Smooth muscle cell (in vitro differentiated cells): ENCODE data around the gene SLC25A26. TPM values are rescaled to one million over a fixed set of nuclear protein-coding genes. Genes with fewer than 3 reads are reported as not detected.

Experiments
- DNase-seq: peaks from one replicate; lab custom pipeline; 2025; ENCODE audit not compliant: unreplicated experiment; lab: John Stamatoyannopoulos, UW
- H2AFZ ChIP-seq: fragments of 200-600 bp; sonication (generic); 2 replicates; pipeline ENCODE4 v1.6.0; 2016; ENCODE audit warnings: antibody characterized with exemption, low read depth, mild to moderate bottlenecking
- H3F3A ChIP-seq: fragments of 200-600 bp; sonication (generic); 2 replicates; pipeline ENCODE4 v1.6.0; 2017; ENCODE audit warnings: antibody characterized with exemption, low read depth
- H3K27ac ChIP-seq: fragments of 200-600 bp; sonication (generic); 2 replicates; pipeline ENCODE4 v1.5.1; 2016; ENCODE audit warnings: low read depth, mild to moderate bottlenecking
- H3K27me3 ChIP-seq: fragments of 200-600 bp; sonication (generic); 2 replicates; pipeline ENCODE4 v1.6.1; 2016; ENCODE audit warnings: low read depth, mild to moderate bottlenecking
- H3K36me3 ChIP-seq: fragments of 200-600 bp; sonication (generic); 2 replicates; pipeline ENCODE4 v1.5.1; 2016; ENCODE audit warnings: low read depth
- H3K4me1 ChIP-seq: fragments of 200-600 bp; sonication (generic); 2 replicates; pipeline ENCODE4 v1.5.1; 2016; ENCODE audit warnings: low read depth
- H3K4me2 ChIP-seq: fragments of 200-600 bp; sonication (generic); 2 replicates; pipeline ENCODE4 v1.6.0; 2016; ENCODE audit warnings: mild to moderate bottlenecking
- H3K4me3 ChIP-seq: fragments of 200-600 bp; sonication (generic); 2 replicates; pipeline ENCODE4 v1.5.1; 2016; ENCODE audit warnings: mild to moderate bottlenecking
- H3K79me2 ChIP-seq: fragments of 200-600 bp; sonication (generic); 2 replicates; pipeline ENCODE4 v1.6.0; 2016; ENCODE audit warnings: low read depth, mild to moderate bottlenecking
- H3K9ac ChIP-seq: fragments of 200-600 bp; sonication (generic); 2 replicates; pipeline ENCODE4 v1.6.0; 2016; ENCODE audit warnings: low read depth
- H3K9me3 ChIP-seq: fragments of 200-600 bp; sonication (generic); replicated peaks from 2 replicates; pipeline ENCODE4 v1.5.1; 2016; ENCODE audit warnings: low read depth
- H4K20me1 ChIP-seq: fragments of 200-600 bp; sonication (generic); 2 replicates; pipeline ENCODE4 v1.6.0; 2016; ENCODE audit warnings: low read depth
- WGBS: methylation state at CpG from one replicate; pipeline ENCODE4 v1.1.7; 2016; ENCODE audit warnings: low lambda C conversion rate; 5-methylcytosine and 5-hydroxymethylcytosine counted together
- polyA plus RNA-seq: library from polyadenylated mRNA; unstranded; fragments of >200 nt; fragmentation: Nextera tagmentation; extraction: Ambion mirVana; gene quantifications from 2 replicates; pipeline ENCODE4 v1.2.1, GENCODE V29; 2016
- total RNA-seq: library from RNA; depleted of rRNA; stranded (reverse); fragments of >200 nt; gene quantifications from 2 replicates; pipeline ENCODE4 v1.2.3, GENCODE V29; 2014
- TF ChIP-seq, protein P1 (sequence below): fragments of 200-600 bp; sonication (generic); IDR thresholded peaks from 2 replicates; pipeline ENCODE4 v1.5.1; 2017; ENCODE audit warnings: borderline replicate concordance, mild to moderate bottlenecking, antibody characterized with exemption; ENCODE audit not compliant: insufficient read depth, poor library complexity, severe bottlenecking

SLC25A26 gene
- total and polyA plus RNA-seq, 2 experiments from 2014 or later: 8.9 to 18.9 TPM

DNA sequence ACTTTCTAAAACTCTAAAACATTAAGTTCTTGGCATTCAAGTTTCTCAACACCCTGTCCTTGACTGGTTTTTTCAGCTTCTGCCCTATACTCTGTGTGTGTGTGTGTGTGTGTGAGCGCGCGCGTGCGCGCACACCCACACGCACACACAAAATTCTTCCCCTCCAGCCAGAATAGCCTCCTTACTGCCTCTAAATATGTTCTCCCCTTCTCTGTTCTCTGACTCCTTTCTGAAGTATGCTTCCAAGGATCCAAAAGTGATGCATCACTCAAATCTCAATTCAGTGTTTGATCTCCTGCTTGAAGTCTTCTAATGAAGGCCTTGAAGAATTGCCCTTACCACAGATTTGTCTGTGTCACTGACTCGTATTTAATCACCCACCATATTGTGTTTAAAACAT lies 129.8 kb downstream of the SLC25A26 start:
- 89% methylated on average over 8 of the region's 8 CpGs for WGBS
- H3K27me3 ChIP-seq: no peaks in the 10 kb centered on the region

DNA sequence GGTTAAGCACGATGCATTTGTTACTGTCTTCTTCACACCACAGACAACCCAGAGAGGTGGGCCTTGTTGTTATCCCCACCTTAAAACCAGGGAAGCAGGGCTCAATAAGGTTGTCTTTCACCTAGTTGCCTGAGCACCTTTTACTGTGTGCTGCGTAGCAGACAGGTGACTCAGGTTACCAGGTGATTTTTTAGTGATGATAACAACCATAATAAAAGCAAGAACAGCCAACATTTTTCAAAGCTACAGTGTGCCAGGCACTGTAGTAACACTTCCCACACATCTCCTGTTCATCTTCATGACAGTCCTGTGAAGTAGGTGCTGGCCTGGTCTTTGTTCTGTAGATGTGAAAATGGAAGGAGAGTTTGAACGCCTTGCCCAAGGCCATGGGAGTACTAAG lies 132.2 kb downstream of the SLC25A26 start:
- Histone ChIP-seq H3K9me3 (no peaks in the 10 kb centered on the region), H3K36me3 (peaks cover 1% of the 10 kb centered on the region), H3K4me2 (no peak overlapping the region), H3K4me1 (no peaks in the 10 kb centered on the region), H3K79me2 (no peaks in the 10 kb centered on the region), H3K9ac (no peak overlapping the region), H3K4me3 (no peak overlapping the region), H3F3A (no peaks in the 10 kb centered on the region), H3K27ac (no peak overlapping the region), H3K27me3 (no peaks in the 10 kb centered on the region), H2AFZ (no peak overlapping the region), H4K20me1 (no peaks in the 10 kb centered on the region)
- DNase-seq: no peak
- TF ChIP-seq, protein P1, sequence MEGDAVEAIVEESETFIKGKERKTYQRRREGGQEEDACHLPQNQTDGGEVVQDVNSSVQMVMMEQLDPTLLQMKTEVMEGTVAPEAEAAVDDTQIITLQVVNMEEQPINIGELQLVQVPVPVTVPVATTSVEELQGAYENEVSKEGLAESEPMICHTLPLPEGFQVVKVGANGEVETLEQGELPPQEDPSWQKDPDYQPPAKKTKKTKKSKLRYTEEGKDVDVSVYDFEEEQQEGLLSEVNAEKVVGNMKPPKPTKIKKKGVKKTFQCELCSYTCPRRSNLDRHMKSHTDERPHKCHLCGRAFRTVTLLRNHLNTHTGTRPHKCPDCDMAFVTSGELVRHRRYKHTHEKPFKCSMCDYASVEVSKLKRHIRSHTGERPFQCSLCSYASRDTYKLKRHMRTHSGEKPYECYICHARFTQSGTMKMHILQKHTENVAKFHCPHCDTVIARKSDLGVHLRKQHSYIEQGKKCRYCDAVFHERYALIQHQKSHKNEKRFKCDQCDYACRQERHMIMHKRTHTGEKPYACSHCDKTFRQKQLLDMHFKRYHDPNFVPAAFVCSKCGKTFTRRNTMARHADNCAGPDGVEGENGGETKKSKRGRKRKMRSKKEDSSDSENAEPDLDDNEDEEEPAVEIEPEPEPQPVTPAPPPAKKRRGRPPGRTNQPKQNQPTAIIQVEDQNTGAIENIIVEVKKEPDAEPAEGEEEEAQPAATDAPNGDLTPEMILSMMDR: no peak
- 94% methylated on average over 3 of the region's 3 CpGs for WGBS

More for the DNA sequence above, 129.8 kb downstream of the SLC25A26 start:
- Histone ChIP-seq H3K27ac (no peak overlapping the region), H3K79me2 (no peaks in the 10 kb centered on the region), H3F3A (no peaks in the 10 kb centered on the region), H3K9ac (no peak overlapping the region), H3K36me3 (peaks cover 5% of the 10 kb centered on the region), H3K4me1 (no peaks in the 10 kb centered on the region), H2AFZ (no peak overlapping the region), H4K20me1 (no peaks in the 10 kb centered on the region), H3K4me2 (no peak overlapping the region), H3K4me3 (no peak overlapping the region), H3K9me3 (no peaks in the 10 kb centered on the region)
- TF ChIP-seq, protein P1: no peak
- no peak for DNase-seq

DNA sequence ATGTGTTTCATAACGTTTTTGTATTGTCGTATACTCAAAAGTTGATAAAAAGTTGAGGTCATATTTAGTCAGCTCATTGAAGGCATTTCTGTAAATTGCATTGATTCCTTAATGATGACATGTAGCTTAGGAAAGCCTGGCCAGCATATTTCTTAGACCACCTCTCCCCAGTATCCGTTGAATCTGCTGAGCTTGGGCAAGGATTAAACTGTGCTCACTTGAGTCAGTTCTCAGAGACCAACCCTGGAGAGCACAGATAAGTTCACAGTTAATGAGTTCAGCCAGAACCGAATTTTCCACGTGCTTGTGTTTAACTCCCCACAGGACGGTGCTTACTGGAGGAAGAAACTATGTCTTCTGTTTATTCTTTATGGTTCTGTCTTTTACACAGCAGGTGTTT lies 132.7 kb downstream of the SLC25A26 start:
- Histone ChIP-seq H4K20me1 (no peaks in the 10 kb centered on the region), H3K27me3 (no peaks in the 10 kb centered on the region), H2AFZ (no peak overlapping the region), H3K9me3 (no peaks in the 10 kb centered on the region), H3K27ac (no peak overlapping the region), H3K4me2 (no peak overlapping the region), H3K36me3 (no peaks in the 10 kb centered on the region), H3F3A (no peaks in the 10 kb centered on the region), H3K79me2 (no peaks in the 10 kb centered on the region), H3K4me3 (no peak overlapping the region), H3K9ac (no peak overlapping the region), H3K4me1 (no peaks in the 10 kb centered on the region)
- TF ChIP-seq, protein P1: no peak
- no peak for DNase-seq
- 37% methylated on average over 6 of the region's 6 CpGs for WGBS

DNA sequence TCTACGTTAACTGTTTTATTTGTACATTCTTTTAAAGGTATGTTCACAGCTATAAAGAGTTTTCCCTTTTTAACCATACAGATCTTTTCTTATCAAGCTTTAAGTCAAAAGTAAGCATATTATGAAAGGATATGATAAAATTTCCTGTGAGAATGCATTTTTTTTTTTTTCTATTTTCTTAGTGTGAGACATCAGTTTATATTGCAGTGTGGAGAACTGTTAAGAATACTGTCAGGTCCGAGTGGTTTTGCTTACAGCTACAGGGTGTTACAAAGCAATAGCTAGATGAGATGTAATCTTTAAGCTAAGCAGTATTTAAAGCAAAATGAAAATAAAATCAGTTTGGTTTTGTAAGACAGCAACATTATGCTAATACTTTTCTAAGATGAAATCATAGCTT lies 133.2 kb downstream of the SLC25A26 start:
- Histone ChIP-seq H3K27ac (no peak overlapping the region), H3K4me2 (no peak overlapping the region), H3K9me3 (no peaks in the 10 kb centered on the region)

More for the DNA sequence above, 133.2 kb downstream of the SLC25A26 start:
- Histone ChIP-seq H3K79me2 (no peaks in the 10 kb centered on the region), H3K36me3 (no peaks in the 10 kb centered on the region), H2AFZ (no peak overlapping the region), H3F3A (no peaks in the 10 kb centered on the region), H3K4me3 (no peak overlapping the region), H3K4me1 (no peaks in the 10 kb centered on the region), H3K9ac (no peak overlapping the region), H4K20me1 (no peaks in the 10 kb centered on the region), H3K27me3 (no peaks in the 10 kb centered on the region)
- no peak for DNase-seq
- 59% methylated on average over 2 of the region's 2 CpGs for WGBS
- TF ChIP-seq, protein P1: no peak
